ENCODE data around the gene UNC5C. TPM values are rescaled to one million over a fixed set of nuclear protein-coding genes. Genes with fewer than 3 reads are reported as not detected.
"Not testable (repeated sequence)": the region's sequence is repeated elsewhere in the genome, so short reads cannot be mapped to it uniquely, and the experiment has no call there.

Gene UNC5C
- total RNA-seq, 4 donors from 2014 or later = 1.6 to 4.4 (median 3.2) TPM

- H3K27ac ChIP-seq = no peak overlapping the region
- TF ChIP-seq EP300 (IDR thresholded peaks at IDR 0.05) (no peak), POLR2AphosphoS5 (IDR thresholded peaks at IDR 0.05) (no peak), CTCF (IDR thresholded peaks at IDR 0.05) (no peak), POLR2A (IDR thresholded peaks at IDR 0.05) (no peak)
- H3K9me3 ChIP-seq = peaks cover 0 to 8% (median 0%) of the 10 kb centered on the region in 3 donors
- no peak overlapping the region for H3K4me3 ChIP-seq
- H3K4me1 ChIP-seq = no peaks in the 10 kb centered on the region
- H3K27me3 ChIP-seq = no peaks in the 10 kb centered on the region
- 94 to 100% methylated on average over 1 to 2 of the region's 4 CpGs for WGBS, 2 donors (ENCODE audit: low coverage in 1 of 2)
- peaks cover 0 to 29% of the 10 kb centered on the region in 2 donors for H3K36me3 ChIP-seq
- no peak for ATAC-seq
These were observed 405.8 kb downstream of the UNC5C start for GRCh38 chr4:95142932-95143331.

DNA sequence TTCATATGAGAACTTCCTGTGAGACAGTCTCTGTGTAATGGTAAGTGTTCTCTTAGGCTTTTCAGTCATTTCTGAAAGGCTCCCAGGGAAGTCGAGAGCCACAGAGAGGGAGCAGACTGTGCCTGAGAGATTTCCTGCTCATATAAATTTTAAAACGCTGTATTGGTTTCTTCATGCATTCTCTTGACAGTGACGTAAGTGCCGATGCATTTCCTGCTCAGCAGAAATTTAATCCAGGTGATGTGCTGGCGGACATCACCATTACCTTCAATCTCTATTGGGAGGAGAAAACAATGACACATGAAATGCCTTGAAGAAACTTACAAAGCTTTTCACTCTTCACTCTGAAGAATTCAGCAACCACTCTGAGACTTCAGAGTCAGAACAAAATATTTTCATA is 407.4 kb downstream of the UNC5C start:
- Histone ChIP-seq H3K36me3 (peaks cover 0 to 29% of the 10 kb centered on the region in 2 donors), H3K4me1 (no peaks in the 10 kb centered on the region), H3K27me3 (no peaks in the 10 kb centered on the region), H3K4me3 (no peak overlapping the region), H3K27ac (no peak overlapping the region), H3K9me3 (peaks cover 0 to 8% (median 0%) of the 10 kb centered on the region in 3 donors)
- no peak for TF ChIP-seq EP300 (IDR thresholded peaks at IDR 0.05)
- TF ChIP-seq POLR2A (IDR thresholded peaks at IDR 0.05) = no peak
- TF ChIP-seq POLR2AphosphoS5 (IDR thresholded peaks at IDR 0.05) = no peak
- TF ChIP-seq CTCF (IDR thresholded peaks at IDR 0.05) = no peak
- 61 to 93% methylated on average over 5 of the region's 5 CpGs for WGBS, 2 donors (ENCODE audit: low coverage in 1 of 2)
- ATAC-seq = no peak

DNA sequence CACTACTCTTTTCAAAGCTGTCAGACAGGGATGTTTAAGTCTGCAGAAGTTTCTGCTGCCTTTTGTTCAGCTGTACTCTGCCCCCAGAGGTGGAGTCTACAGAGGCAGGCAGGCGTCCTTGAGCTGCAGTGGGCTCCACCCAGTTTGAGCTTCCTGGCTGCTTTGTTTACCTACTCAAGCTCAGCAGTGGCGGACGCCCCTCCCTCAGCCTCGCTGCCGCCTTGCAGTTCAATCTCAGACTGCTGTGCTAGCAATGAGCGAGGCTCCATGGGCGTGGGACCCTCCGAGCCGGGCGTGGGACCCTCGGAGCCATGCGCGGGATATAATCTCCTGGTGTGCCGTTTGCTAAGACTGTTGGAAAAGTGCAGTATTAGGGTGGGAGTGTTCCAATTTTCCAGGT is 409.3 kb downstream of the UNC5C start:
- not testable (repeated sequence) for H3K27me3 ChIP-seq, ATAC-seq, H3K27ac ChIP-seq, H3K4me1 ChIP-seq, H3K9me3 ChIP-seq, H3K4me3 ChIP-seq
- 83 to 94% methylated on average over 2 to 7 of the region's 14 CpGs for whole genome bisulfite sequencing, 2 donors (ENCODE audit: low coverage in 1 of 2)
- peaks cover 0 to 29% of the 10 kb centered on the region in 2 donors for H3K36me3 ChIP-seq

GRCh38 chr4:95134016-95134415 is 414.8 kb downstream of the UNC5C start:
- WGBS, 2 donors (ENCODE audit: low coverage in 1 of 2) = 98 to 100% methylated on average over 4 of the region's 4 CpGs
- not testable (repeated sequence) for H3K4me1 ChIP-seq, H3K9me3 ChIP-seq, ATAC-seq, H3K27me3 ChIP-seq, H3K27ac ChIP-seq, H3K36me3 ChIP-seq, H3K4me3 ChIP-seq

GRCh38 chr4:95129821-95130311 is 418.9 kb downstream of the UNC5C start:
- H3K36me3 ChIP-seq = peaks cover 0 to 5% of the 10 kb centered on the region in 2 donors
- no peak overlapping the region for H3K4me3 ChIP-seq
- TF ChIP-seq CTCF (IDR thresholded peaks at IDR 0.05) (no peak), POLR2AphosphoS5 (IDR thresholded peaks at IDR 0.05) (peak; percentile 67)
- ATAC-seq = peak; percentile 89
- H3K27me3 ChIP-seq = no peaks in the 10 kb centered on the region
- H3K4me1 ChIP-seq = peaks cover 0 to 16% (median 0%) of the 10 kb centered on the region in 3 donors
- H3K27ac ChIP-seq = peak overlapping the region in 1 of 4 donors; percentile 8
- no peaks in the 10 kb centered on the region for H3K9me3 ChIP-seq
- 45 to 49% methylated on average over 7 of the region's 7 CpGs for whole genome bisulfite sequencing, 2 donors (ENCODE audit: low coverage in 1 of 2)

- TF ChIP-seq POLR2A (IDR thresholded peaks at IDR 0.05) = no peak
- TF ChIP-seq EP300 (IDR thresholded peaks at IDR 0.05) = no peak
- no peak for TF ChIP-seq CTCF (IDR thresholded peaks at IDR 0.05)
- H3K27ac ChIP-seq = no peak overlapping the region
- WGBS, 2 donors (ENCODE audit: low coverage in 1 of 2) = 59 to 100% methylated on average over 1 to 2 of the region's 4 CpGs
- no peak overlapping the region for H3K4me3 ChIP-seq
- no peaks in the 10 kb centered on the region for H3K9me3 ChIP-seq
- H3K36me3 ChIP-seq = peaks cover 0 to 5% of the 10 kb centered on the region in 2 donors
- H3K4me1 ChIP-seq = peaks cover 0 to 16% (median 0%) of the 10 kb centered on the region in 3 donors
- H3K27me3 ChIP-seq = no peaks in the 10 kb centered on the region
- no peak for ATAC-seq
These were observed 419.7 kb downstream of the UNC5C start for GRCh38 chr4:95129031-95129430.
